ENCODE results near the gene ZNF672. TPM values are rescaled to one million over a fixed set of nuclear protein-coding genes. Genes with fewer than 3 reads are reported as not detected.

ZNF672 gene
- total and polyA plus RNA-seq, 8 donors: 16.2 to 35.5 (median 20.1) TPM

- TF ChIP-seq, protein P1, sequence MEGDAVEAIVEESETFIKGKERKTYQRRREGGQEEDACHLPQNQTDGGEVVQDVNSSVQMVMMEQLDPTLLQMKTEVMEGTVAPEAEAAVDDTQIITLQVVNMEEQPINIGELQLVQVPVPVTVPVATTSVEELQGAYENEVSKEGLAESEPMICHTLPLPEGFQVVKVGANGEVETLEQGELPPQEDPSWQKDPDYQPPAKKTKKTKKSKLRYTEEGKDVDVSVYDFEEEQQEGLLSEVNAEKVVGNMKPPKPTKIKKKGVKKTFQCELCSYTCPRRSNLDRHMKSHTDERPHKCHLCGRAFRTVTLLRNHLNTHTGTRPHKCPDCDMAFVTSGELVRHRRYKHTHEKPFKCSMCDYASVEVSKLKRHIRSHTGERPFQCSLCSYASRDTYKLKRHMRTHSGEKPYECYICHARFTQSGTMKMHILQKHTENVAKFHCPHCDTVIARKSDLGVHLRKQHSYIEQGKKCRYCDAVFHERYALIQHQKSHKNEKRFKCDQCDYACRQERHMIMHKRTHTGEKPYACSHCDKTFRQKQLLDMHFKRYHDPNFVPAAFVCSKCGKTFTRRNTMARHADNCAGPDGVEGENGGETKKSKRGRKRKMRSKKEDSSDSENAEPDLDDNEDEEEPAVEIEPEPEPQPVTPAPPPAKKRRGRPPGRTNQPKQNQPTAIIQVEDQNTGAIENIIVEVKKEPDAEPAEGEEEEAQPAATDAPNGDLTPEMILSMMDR (IDR thresholded peaks at IDR 0.05): no peak
- Histone ChIP-seq H3K27ac (no peak overlapping the region), H3K4me3 (no peak overlapping the region), H3K4me1 (no peaks in the 10 kb centered on the region), H3K9me3 (no peaks in the 10 kb centered on the region), H3K36me3 (peaks cover 0 to 81% of the 10 kb centered on the region in 2 donors), H3K27me3 (no peaks in the 10 kb centered on the region)
- intact Hi-C loops (cut with DNase I): no loop called here
- DNase-seq (peak in 1 of 4 donors; percentile 82), ATAC-seq (no peak)
These were observed 10.0 kb downstream of the ZNF672 start for GRCh38 chr1:248847956-248848561.

DNA sequence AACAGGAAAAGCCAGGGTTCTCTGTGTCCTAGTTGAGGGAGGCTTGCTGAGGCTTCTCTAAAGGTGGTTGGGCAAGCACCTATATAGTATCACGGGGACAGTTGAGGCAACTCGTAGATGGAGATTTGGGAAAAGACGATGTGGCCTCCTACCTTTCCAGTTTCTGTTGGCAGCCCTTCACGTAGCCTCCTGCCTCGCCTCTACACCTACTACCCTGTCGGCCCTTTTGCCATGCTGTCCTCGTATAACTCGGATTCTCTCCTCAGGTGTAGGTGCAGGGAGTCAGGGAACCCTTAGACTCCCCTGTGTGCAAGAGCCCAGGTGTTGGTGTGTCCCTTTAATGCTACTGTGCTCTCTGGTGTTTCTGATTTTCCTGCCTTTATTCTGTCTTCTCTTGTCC lies 10.6 kb downstream of the ZNF672 start:
- no peaks in the 10 kb centered on the region for H3K27me3 ChIP-seq
- H3K9me3 ChIP-seq: no peaks in the 10 kb centered on the region
- peaks cover 0 to 86% of the 10 kb centered on the region in 2 donors for H3K36me3 ChIP-seq
- no peak for ATAC-seq
- TF ChIP-seq, protein P1 (IDR thresholded peaks at IDR 0.05): no peak
- H3K4me1 ChIP-seq: no peaks in the 10 kb centered on the region
- DNase-seq: no peak
- no peak overlapping the region for H3K4me3 ChIP-seq
- intact Hi-C loops (cut with DNase I): no loop called here
- H3K27ac ChIP-seq: no peak overlapping the region

GRCh38 chr1:248849152-248849551 lies 11.1 kb downstream of the ZNF672 start:
- intact Hi-C loops (cut with DNase I): no loop called here
- no peak for DNase-seq
- no peak overlapping the region for H3K27ac ChIP-seq
- no peaks in the 10 kb centered on the region for H3K4me1 ChIP-seq
- H3K36me3 ChIP-seq: peaks cover 0 to 90% of the 10 kb centered on the region in 2 donors
- no peaks in the 10 kb centered on the region for H3K9me3 ChIP-seq
- TF ChIP-seq, protein P1 (IDR thresholded peaks at IDR 0.05): no peak
- ATAC-seq: peak; percentile 39
- no peak overlapping the region for H3K4me3 ChIP-seq
- H3K27me3 ChIP-seq: no peaks in the 10 kb centered on the region

DNA sequence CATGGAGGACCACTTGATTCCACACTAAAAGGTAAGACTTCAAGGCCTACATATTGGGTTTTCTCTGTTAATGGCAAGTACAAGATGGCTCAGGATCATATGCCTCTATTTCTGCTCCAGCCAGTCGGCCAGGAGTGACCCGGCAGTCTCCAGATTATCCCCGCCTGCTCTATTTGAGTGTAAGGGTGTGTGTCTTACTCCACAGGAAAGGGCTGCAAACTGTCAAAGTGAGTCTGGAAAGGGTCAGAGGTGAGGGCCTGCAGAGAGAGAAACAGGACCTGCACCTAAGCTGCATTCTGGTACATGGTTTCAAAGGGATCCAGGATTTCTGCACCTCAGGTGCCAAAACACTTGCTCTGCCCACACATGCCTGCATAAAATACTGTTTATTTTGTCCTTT lies 11.6 kb downstream of the ZNF672 start:
- TF ChIP-seq, protein P1 (IDR thresholded peaks at IDR 0.05): no peak
- Histone ChIP-seq H3K4me3 (no peak overlapping the region), H3K4me1 (no peaks in the 10 kb centered on the region), H3K36me3 (peaks cover 0 to 85% of the 10 kb centered on the region in 2 donors), H3K27ac (no peak overlapping the region), H3K9me3 (no peaks in the 10 kb centered on the region), H3K27me3 (no peaks in the 10 kb centered on the region)
- ATAC-seq (peak; percentile 4), DNase-seq (no peak)
- intact Hi-C loops (cut with DNase I): no loop called here

DNA sequence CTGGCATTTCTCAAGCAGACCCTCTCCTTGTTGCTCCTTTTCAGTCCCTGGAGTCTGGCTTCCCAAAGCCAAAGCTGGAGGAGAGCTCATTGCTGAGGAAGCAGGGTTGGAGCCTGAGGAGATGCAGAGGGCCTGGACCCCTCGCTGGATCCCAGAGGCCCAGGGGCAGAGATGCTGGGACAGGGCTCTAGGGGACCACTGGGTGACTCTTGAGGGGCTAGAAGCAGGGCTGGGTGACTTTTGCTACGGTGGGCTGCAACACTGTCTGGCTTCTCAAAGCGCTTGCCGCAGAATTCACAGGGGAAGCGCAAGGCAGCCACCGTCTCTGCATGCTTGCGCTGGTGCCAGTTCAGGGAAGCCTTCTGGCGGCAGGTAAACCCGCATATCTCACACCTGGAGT lies 12.1 kb downstream of the ZNF672 start:
- intact Hi-C loops (cut with DNase I): no loop called here
- Histone ChIP-seq H3K4me3 (no peak overlapping the region), H3K4me1 (no peaks in the 10 kb centered on the region), H3K36me3 (peaks cover 0 to 85% of the 10 kb centered on the region in 2 donors), H3K27ac (no peak overlapping the region), H3K27me3 (no peaks in the 10 kb centered on the region), H3K9me3 (no peaks in the 10 kb centered on the region)
- TF ChIP-seq, protein P1 (IDR thresholded peaks at IDR 0.05): no peak
- DNase-seq (no peak), ATAC-seq (no peak)

Data from left lung (tissue), 10 donors.